ENCODE results near the gene DOLPP1.

DOLPP1 gene

GRCh38 chr9:129042016-129042415, 38.9 kb upstream of the DOLPP1 start:
- Histone ChIP-seq H3K4me2 (ENCODE audit: low read length) (no peak overlapping the region), H3F3A (ENCODE audit: control insufficient read depth, insufficient read depth) (no peaks in the 10 kb centered on the region), H3K9me2 (replicated peaks; ENCODE audit: control insufficient read depth, low read length) (no peaks in the 10 kb centered on the region), H3K79me2 (ENCODE audit: control insufficient read depth, low read length) (peaks cover 22% of the 10 kb centered on the region), H3K36me3 (ENCODE audit: control insufficient read depth, low read length) (peaks cover 21% of the 10 kb centered on the region), H4K20me1 (ENCODE audit: control insufficient read depth, insufficient read depth, low read depth, low read length) (no peaks in the 10 kb centered on the region), H3K27me3 (ENCODE audit: control insufficient read depth, low read length) (no peaks in the 10 kb centered on the region), H3K4me3 (ENCODE audit: low read length) (no peak overlapping the region), H3K9me3 (ENCODE audit: control insufficient read depth, insufficient read depth, low read length) (no peaks in the 10 kb centered on the region), H3K27ac (ENCODE audit: low read depth, low read length) (no peak overlapping the region), H3K4me1 (ENCODE audit: control insufficient read depth, low read length) (peaks cover 16% of the 10 kb centered on the region)
- TF ChIP-seq CTCF (IDR thresholded peaks at IDR 0.05; ENCODE audit: low read depth, low read length, poor library complexity, severe bottlenecking): no peak
- no peak for TF ChIP-seq EZH2phosphoT487 (IDR thresholded peaks at IDR 0.05; ENCODE audit: borderline replicate concordance, low read length)

- no peak overlapping the region for H3K4me3 ChIP-seq (ENCODE audit: low read length)
- no peak for TF ChIP-seq CTCF (IDR thresholded peaks at IDR 0.05; ENCODE audit: low read depth, low read length, poor library complexity, severe bottlenecking)
- TF ChIP-seq EZH2phosphoT487 (IDR thresholded peaks at IDR 0.05; ENCODE audit: borderline replicate concordance, low read length): no peak
- H3K36me3 ChIP-seq (ENCODE audit: control insufficient read depth, low read length): peaks cover 23% of the 10 kb centered on the region
Measured at GRCh38 chr9:129052592-129052991, 28.3 kb upstream of the DOLPP1 start.

GRCh38 chr9:129053020-129053419, 27.9 kb upstream of the DOLPP1 start:
- Histone ChIP-seq H3K79me2 (ENCODE audit: control insufficient read depth, low read length) (no peaks in the 10 kb centered on the region), H3K36me3 (ENCODE audit: control insufficient read depth, low read length) (peaks cover 23% of the 10 kb centered on the region), H3K4me2 (ENCODE audit: low read length) (no peak overlapping the region), H3K9me3 (ENCODE audit: control insufficient read depth, insufficient read depth, low read length) (no peaks in the 10 kb centered on the region), H3F3A (ENCODE audit: control insufficient read depth, insufficient read depth) (no peaks in the 10 kb centered on the region), H3K27ac (ENCODE audit: low read depth, low read length) (no peak overlapping the region), H3K9me2 (replicated peaks; ENCODE audit: control insufficient read depth, low read length) (no peaks in the 10 kb centered on the region), H3K27me3 (ENCODE audit: control insufficient read depth, low read length) (no peaks in the 10 kb centered on the region), H4K20me1 (ENCODE audit: control insufficient read depth, insufficient read depth, low read depth, low read length) (no peaks in the 10 kb centered on the region), H3K4me3 (ENCODE audit: low read length) (no peak overlapping the region), H3K4me1 (ENCODE audit: control insufficient read depth, low read length) (no peaks in the 10 kb centered on the region)
- no peak for TF ChIP-seq CTCF (IDR thresholded peaks at IDR 0.05; ENCODE audit: low read depth, low read length, poor library complexity, severe bottlenecking)
- no peak for TF ChIP-seq EZH2phosphoT487 (IDR thresholded peaks at IDR 0.05; ENCODE audit: borderline replicate concordance, low read length)

More at GRCh38 chr9:129052592-129052991, 28.3 kb upstream of the DOLPP1 start:
- Histone ChIP-seq H4K20me1 (ENCODE audit: control insufficient read depth, insufficient read depth, low read depth, low read length) (no peaks in the 10 kb centered on the region), H3K9me3 (ENCODE audit: control insufficient read depth, insufficient read depth, low read length) (no peaks in the 10 kb centered on the region), H3F3A (ENCODE audit: control insufficient read depth, insufficient read depth) (no peaks in the 10 kb centered on the region), H3K27ac (ENCODE audit: low read depth, low read length) (no peak overlapping the region), H3K4me2 (ENCODE audit: low read length) (no peak overlapping the region), H3K79me2 (ENCODE audit: control insufficient read depth, low read length) (no peaks in the 10 kb centered on the region), H3K4me1 (ENCODE audit: control insufficient read depth, low read length) (no peaks in the 10 kb centered on the region), H3K27me3 (ENCODE audit: control insufficient read depth, low read length) (no peaks in the 10 kb centered on the region), H3K9me2 (replicated peaks; ENCODE audit: control insufficient read depth, low read length) (no peaks in the 10 kb centered on the region)
